ENCODE measurements around the gene GALNT10. TPM values are rescaled to one million over a fixed set of nuclear protein-coding genes. Genes with fewer than 3 reads are reported as not detected.
A peak's percentile ranks its signal among the peaks of the same experiment; 100 is the strongest.

GALNT10 gene
- total and polyA plus RNA-seq, 9 of the 15 experiments (the other 6 are each of a cell fraction or from before 2014, with no cell fraction given), result 4.6 to 37.1 (median 13.3) TPM

GRCh38 chr5:154209591-154210081 lies 19.1 kb downstream of the GALNT10 start:
- FAIRE-seq (no peak), DNase-seq (ENCODE audit: extremely low read depth in 1 of 4, low spot score in 3 of 4) (no peak), ATAC-seq (no peak)
- intact Hi-C loops (cut with micrococcal nuclease), result no loop called here
- TF ChIP-seq JUN (IDR thresholded peaks at IDR 0.05; ENCODE audit: borderline replicate concordance, low read depth, low read length) (no peak), JUN (CRISPR knock-in tag; IDR thresholded peaks at IDR 0.05; ENCODE audit: borderline replicate concordance) (no peak), CEBPB (tag; IDR thresholded peaks at IDR 0.05) (0 out of 2 replicates have a peak, but pooled peaks have one; percentile 12), BDP1 (IDR thresholded peaks at IDR 0.05; ENCODE audit: insufficient read depth, insufficient read length) (no peak)
- H3K4me3 ChIP-seq, result no peak overlapping the region
- no peak overlapping the region for H3K27ac ChIP-seq (ENCODE audit: extremely low read depth, low read depth, low read length)
- no TSS peak for BruUV-seq (replicated peaks)
- ChIA-PET CTCF (ENCODE audit: low intra/inter-chr PET ratio) (no interaction called here), POLR2A (interaction anchor here (1.7 kb wide), 1 partner anchor 20 kb away, joined by 3 read pairs; the partner anchor contains the start of gene GALNT10)
- H3K4me2 ChIP-seq (ENCODE audit: insufficient read depth, low read length), result no peak overlapping the region
- 78% methylated on average over 2 of the region's 2 CpGs for WGBS (ENCODE audit: insufficient coverage, low coverage, missing lambda C conversion rate)
- in situ Hi-C loops (cut with MboI), result no loop called here
- H4K20me1 ChIP-seq (replicated peaks; ENCODE audit: control insufficient read depth, insufficient read depth, low read length), result no peaks in the 10 kb centered on the region
- no peak overlapping the region for H2AFZ ChIP-seq (ENCODE audit: low read depth, low read length)
- peaks cover 6% of the 10 kb centered on the region for H3K36me3 ChIP-seq (ENCODE audit: control insufficient read depth, insufficient read depth, low read length)
- no peaks in the 10 kb centered on the region for H3K9me3 ChIP-seq (replicated peaks; ENCODE audit: control insufficient read depth, insufficient read depth, low read depth, low read length)
- peaks cover 0 to 16% of the 10 kb centered on the region in 2 experiments; a peak in 3 of 5 replicates for H3K4me1 ChIP-seq (replicated peaks in 1 of 2; ENCODE audit: control insufficient read depth in 2 of 2, insufficient read depth in 2 of 2, low read length in 2 of 2)
- peaks cover 10% of the 10 kb centered on the region; the same call in 1 of the 3 replicates for H3K79me2 ChIP-seq (ENCODE audit: control insufficient read depth, insufficient read depth, low read length)
- no peaks in the 10 kb centered on the region for H3K27me3 ChIP-seq (ENCODE audit: control insufficient read depth in 2 of 2, insufficient read depth in 2 of 2, low read length in 2 of 2)
- H3K9me1 ChIP-seq (ENCODE audit: control insufficient read depth, insufficient read depth, low read length), result no peaks in the 10 kb centered on the region
- H3K9ac ChIP-seq (ENCODE audit: insufficient read depth in 1 of 2, low read depth in 2 of 2, low read length in 2 of 2), result no peak overlapping the region

- in situ Hi-C loops (cut with MboI), result no loop called here
- TF ChIP-seq ZNF121 (CRISPR knock-in tag; conservative IDR thresholded peaks at IDR 0.05) (no peak), CREB3L1 (IDR thresholded peaks at IDR 0.05; ENCODE audit: borderline replicate concordance, low read depth) (no peak), GTF2E2 (tag; IDR thresholded peaks at IDR 0.05) (no peak), ZNF445 (CRISPR knock-in tag; IDR thresholded peaks at IDR 0.05; ENCODE audit: low read depth) (no peak), XRCC5 (IDR thresholded peaks at IDR 0.05; ENCODE audit: low read depth, low read length) (no peak), STAT5A (IDR thresholded peaks at IDR 0.05; ENCODE audit: borderline replicate concordance, low read length) (no peak), ESRRB (CRISPR knock-in tag; IDR thresholded peaks at IDR 0.05; ENCODE audit: borderline replicate concordance) (no peak), MYNN (IDR thresholded peaks at IDR 0.05) (no peak), MYNN (CRISPR knock-in tag; IDR thresholded peaks at IDR 0.05) (no peak), RBM34 (IDR thresholded peaks at IDR 0.05; ENCODE audit: borderline replicate concordance, insufficient read depth, low read length) (no peak), JUN (IDR thresholded peaks at IDR 0.05; ENCODE audit: borderline replicate concordance, low read depth, low read length) (no peak), JUN (CRISPR knock-in tag; IDR thresholded peaks at IDR 0.05; ENCODE audit: borderline replicate concordance) (no peak), MAFG (tag; conservative IDR thresholded peaks at IDR 0.05) (no peak), ZC3H8 (IDR thresholded peaks at IDR 0.05) (no peak), TAL1 (IDR thresholded peaks at IDR 0.05) (no peak)
These were observed 19.6 kb downstream of the GALNT10 start for GRCh38 chr5:154210163-154210562.

More at GRCh38 chr5:154210163-154210562, 19.6 kb downstream of the GALNT10 start:
- Histone ChIP-seq H3K4me1 (replicated peaks in 1 of 2; ENCODE audit: control insufficient read depth in 2 of 2, insufficient read depth in 2 of 2, low read length in 2 of 2) (peaks cover 0 to 11% of the 10 kb centered on the region in 2 experiments; a peak in 3 of 5 replicates), H3K79me2 (ENCODE audit: control insufficient read depth, insufficient read depth, low read length) (0 out of 3 replicates have a peak, but pooled peaks cover 5% of the 10 kb centered on the region), H3K9me1 (ENCODE audit: control insufficient read depth, insufficient read depth, low read length) (no peaks in the 10 kb centered on the region), H3K27ac (ENCODE audit: extremely low read depth, low read depth, low read length) (no peak overlapping the region), H3K9ac (ENCODE audit: insufficient read depth in 1 of 2, low read depth in 2 of 2, low read length in 2 of 2) (no peak overlapping the region), H2AFZ (ENCODE audit: low read depth, low read length) (no peak overlapping the region), H4K20me1 (replicated peaks; ENCODE audit: control insufficient read depth, insufficient read depth, low read length) (no peaks in the 10 kb centered on the region), H3K4me2 (ENCODE audit: insufficient read depth, low read length) (no peak overlapping the region), H3K9me3 (replicated peaks; ENCODE audit: control insufficient read depth, insufficient read depth, low read depth, low read length) (no peaks in the 10 kb centered on the region), H3K27me3 (ENCODE audit: control insufficient read depth in 2 of 2, insufficient read depth in 2 of 2, low read length in 2 of 2) (no peaks in the 10 kb centered on the region), H3K4me3 (no peak overlapping the region), H3K36me3 (ENCODE audit: control insufficient read depth, insufficient read depth, low read length) (peaks cover 3% of the 10 kb centered on the region; the same call in 2 of the 3 replicates)
- ATAC-seq (no peak), FAIRE-seq (no peak), DNase-seq (ENCODE audit: extremely low read depth in 1 of 4, low spot score in 3 of 4) (no peak)
- no TSS peak for BruUV-seq (replicated peaks)
- POLR2A ChIA-PET, result interaction anchor here (1.7 kb wide), 1 partner anchor 20 kb away, joined by 3 read pairs; the partner anchor contains the start of gene GALNT10
- CTCF ChIA-PET (ENCODE audit: low intra/inter-chr PET ratio), result no interaction called here
- WGBS (ENCODE audit: insufficient coverage, low coverage, missing lambda C conversion rate), result 53% methylated on average over 2 of the region's 2 CpGs
- intact Hi-C loops (cut with micrococcal nuclease), result no loop called here

All from K562 (cell line).